Stimulated activated CD4-positive, alpha-beta T cell treated with anti-CD3 and anti-CD28 coated beads, TNF-alpha, amount 100 ng/mL, for 48 hours (primary cell): ENCODE data around the gene DLGAP4.
"Not testable (repeated sequence)": the region's sequence is repeated elsewhere in the genome, so short reads cannot be mapped to it uniquely, and the experiment has no call there.

Experiments used
- DNase-seq, 3 donors: peaks; one replicate each; pipeline ENCODE4 v3.0.0-alpha.2; 2020; ENCODE audit warnings: low read depth in 3 of 3

DLGAP4 gene

DNA sequence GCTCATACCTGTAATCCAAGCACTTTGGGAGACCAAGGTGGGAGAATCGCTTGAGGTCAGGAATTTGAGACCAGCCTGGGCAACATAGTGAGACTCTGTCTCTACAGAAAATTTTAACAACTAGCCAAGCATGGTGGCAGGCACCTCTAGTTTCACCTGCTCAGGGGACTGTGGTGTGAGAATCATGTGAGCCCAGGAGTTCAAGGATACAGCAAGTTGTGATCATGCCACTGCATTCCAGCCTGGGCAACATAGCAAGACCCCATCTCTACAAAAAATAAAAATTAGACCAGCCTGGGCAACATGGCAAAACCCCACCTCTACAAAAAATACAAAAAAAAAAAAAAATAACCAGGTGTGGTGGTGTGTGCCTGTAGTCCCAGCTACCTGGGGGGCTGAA, 73.8 kb downstream of the DLGAP4 start:
- DNase-seq = not testable (repeated sequence)

- peak; percentile 5 to 20 (median 15) for DNase-seq
Measured at GRCh38 chr20:36384022-36384619, 78.0 kb downstream of the DLGAP4 start.

DNA sequence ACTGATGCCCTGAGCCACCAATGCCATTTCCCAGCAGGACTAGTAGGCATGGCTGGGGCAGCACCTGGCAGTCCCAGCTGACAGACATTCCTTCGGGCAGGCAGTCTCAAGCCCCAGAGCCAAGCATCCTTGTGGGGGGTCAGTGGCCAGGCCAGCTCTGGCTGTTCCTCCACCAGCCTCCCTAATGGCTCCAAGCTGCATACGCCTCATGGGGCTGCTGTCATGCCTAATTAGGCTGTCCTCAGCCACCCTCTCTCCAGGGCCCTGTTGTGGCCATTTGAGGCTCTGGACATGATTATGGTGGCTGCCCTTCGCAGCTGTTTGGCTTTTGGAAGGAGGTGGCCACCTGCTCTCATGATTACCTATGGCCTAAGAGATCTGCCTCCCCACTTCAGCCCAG, 79.4 kb downstream of the DLGAP4 start:
- DNase-seq = no peak

DNA sequence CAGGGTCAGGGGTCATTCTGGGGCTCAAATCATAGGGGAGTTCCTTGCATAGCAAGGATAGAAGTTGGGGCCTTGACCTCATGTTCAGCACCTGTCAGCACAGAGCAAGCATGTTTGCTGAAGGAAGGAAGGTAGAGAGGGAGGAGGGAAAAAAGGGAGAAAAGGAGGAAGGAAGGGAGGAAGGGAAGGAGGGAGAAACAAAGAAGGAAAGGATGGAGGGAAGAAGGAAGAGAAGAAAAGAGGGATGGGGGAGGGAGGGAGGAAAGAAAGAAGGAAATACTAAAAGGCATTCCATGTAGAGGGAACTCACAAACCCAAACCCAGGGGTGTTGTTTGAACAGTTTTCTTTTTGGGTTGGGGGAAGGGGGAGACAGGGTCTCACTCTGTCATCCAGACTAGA, 80.1 kb downstream of the DLGAP4 start:
- DNase-seq = no peak

- no peak for DNase-seq
Measured at GRCh38 chr20:36390269-36390668, 84.1 kb downstream of the DLGAP4 start.

DNA sequence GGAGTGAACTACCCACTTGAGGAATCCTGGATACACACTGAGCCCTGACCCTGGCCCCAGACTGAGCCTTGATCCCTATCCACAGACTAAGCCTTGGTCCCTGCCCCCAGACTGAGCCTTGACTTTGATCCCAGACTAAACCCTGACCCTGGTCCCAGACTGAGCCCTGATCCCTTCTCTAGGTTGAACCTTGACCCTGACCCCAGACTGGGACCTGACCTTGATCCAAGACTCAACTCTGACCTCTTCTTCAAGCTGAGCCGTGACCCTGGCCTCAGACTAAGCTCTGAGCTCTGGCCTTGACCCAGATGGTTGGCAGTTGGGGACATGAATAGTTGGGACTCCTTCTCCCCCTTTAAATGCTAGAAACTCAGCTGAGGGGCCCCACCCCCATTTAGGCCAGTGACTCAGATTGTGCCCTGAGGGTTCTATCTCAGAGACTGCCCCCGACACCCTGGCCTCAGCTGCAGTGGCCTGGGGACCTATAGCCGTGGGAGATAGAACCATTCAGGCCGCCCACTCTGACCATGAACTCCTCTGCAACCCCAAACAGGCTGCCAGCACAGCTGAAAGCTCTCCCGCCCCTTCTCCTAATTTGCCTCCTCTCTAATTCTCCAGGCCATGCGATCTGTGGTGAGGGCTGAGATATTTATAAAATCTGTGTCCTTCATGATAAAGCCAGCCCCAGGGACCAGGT, 84.7 kb downstream of the DLGAP4 start:
- DNase-seq = no peak

- DNase-seq = no peak
Measured at GRCh38 chr20:36391456-36391855, 85.3 kb downstream of the DLGAP4 start.

DNA sequence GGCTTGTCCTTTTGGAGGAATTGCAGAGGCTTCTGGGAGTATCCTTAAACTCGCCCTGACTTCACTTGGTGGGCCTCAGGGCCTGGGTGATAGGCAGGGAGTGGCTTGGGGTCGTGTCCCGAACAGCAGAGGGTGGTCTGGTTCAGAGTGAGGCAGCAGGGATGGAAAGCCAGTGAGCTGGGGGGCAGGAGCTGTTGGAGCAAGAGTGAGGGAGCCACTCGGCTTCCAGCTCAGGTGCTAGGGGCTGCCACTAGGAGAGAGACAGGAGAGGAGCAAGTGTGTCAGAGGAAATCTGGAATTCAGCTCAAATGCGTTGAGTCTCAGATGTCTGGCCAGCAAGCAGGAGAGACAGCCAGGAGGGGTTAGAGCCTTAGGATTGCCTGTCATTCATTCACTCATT, 85.8 kb downstream of the DLGAP4 start:
- DNase-seq = no peak

- DNase-seq = no peak
Measured at GRCh38 chr20:36392989-36393388, 86.8 kb downstream of the DLGAP4 start.

DNA sequence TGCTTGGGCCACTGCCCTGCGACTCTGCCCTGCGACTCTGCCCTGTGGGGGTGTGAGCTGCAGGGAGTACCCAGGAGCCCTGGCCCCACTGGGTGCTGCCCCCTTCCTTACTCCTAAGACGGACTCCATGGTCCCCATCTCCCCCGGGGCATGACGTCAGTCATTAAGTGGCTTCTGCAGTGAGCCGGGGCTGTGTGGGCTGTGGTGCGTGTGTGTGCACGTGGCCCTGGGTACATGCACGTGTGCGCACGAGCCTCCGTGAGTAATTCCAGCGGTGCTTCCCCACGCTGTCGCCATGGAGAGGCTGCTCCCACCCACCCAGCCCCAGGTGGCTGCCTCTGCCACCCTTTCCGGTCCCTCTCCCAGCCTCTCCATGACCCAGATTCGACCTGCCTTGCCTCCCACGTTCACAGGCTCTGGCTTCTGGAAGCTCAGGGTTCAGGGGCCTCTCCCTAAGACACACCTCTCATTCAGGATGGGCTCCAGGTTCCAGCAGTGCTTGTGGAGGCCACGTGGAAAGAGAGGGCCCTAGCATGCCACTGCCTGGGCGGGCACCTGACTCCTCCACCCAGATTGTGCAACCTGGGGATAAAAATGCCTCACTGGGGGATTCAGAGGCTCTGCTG, 88.3 kb downstream of the DLGAP4 start:
- DNase-seq = no peak

- no peak for DNase-seq
Measured at GRCh38 chr20:36396340-36396739, 90.2 kb downstream of the DLGAP4 start.

DNA sequence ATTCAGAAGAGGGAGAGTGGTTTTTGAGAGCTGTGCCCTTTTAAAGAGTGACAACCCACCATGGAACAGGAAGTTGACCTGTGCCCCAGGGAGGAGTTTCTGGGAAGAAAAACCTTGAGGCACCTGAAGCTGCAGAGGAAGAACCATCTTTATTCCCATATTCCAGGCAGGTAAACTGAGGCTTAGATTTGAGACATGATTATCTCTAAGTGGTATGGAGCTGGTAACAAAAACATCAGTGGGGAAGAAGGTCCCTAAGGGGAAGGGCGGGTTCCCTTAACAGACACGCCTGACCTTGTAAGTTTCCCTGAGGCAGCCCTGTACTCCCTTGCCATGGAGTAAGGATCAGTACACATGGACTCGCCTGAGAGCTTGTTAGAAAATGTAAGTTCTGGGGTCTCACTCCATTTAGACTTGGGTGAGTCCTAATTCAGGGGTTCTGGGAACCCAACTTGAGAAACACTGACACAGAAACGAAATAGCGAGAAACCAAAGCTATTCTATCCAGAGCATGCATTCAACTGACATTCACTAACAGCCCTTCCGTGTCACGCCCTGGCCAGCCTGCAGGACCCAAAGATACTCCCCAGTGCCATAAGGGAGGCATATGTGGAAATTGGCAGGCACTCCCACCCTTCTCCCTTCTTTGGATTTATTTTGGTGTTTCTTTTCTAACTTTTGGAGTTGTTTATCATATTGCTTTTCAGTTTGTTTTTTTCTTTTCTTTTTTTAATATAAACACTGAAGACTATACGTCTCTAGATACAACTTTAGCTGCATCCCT, 90.9 kb downstream of the DLGAP4 start:
- DNase-seq = no peak

DNA sequence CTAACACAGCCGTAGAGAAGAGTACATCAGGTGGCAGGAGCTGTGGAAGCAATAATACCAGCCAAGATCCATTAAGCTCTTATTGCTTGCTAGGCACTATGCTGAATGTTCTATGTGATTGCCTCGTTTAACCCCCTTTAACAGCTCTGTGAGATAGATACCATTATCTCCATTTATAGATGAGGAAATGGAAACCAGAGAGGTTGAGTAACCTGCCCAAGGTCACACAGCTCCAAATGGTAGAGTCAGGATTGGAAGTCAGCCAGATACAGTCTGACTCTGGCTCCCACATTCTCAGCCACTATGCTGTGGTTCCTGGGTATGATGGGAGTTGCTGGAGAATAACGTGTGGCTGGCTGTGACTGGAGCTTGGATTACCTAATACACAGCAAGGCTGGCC, 92.4 kb downstream of the DLGAP4 start:
- DNase-seq = no peak

DNA sequence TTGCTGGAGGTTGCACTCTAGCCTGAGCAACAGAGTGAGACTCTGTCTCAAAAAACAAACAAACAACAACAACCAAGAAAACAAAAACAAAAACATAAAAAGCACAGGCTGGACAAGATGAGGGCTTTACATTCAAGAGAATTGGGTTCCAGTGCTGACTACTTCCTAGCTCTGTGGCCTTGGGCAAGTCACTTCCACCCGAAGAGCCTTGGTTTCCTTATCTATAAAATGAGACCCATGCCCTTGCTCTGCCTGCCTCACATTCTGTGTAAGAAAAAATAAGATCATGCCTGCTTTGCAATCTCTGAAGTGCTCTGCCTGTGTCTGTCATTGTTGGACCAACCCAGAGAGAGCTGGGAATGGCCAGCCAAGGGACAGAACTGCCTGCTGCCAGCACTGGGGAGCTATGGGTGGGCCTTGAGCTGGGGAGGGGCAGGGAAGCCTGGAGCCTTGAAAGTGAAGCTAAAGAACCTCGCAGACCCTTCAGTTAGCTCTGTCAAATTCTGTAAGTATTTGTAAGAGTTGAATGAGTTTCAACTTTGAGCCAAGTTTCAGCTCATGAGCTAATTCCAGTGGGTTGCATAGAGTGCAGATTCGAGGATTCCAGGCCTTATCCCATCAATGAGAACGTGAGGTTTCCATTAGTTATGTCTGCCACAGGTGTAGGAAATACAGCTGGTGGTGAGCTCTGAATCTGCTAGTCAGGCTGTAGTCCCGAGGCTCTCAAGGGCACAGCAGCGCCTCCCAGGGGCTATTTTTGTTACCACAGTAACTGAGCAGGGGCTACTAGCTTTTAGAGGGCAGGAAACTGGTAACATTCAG, 93.2 kb downstream of the DLGAP4 start:
- DNase-seq = peak; percentile 24 to 32 (median 27)

GRCh38 chr20:36399969-36400545, 93.9 kb downstream of the DLGAP4 start:
- DNase-seq = no peak

GRCh38 chr20:36400909-36401735, 95.0 kb downstream of the DLGAP4 start:
- no peak for DNase-seq

DNA sequence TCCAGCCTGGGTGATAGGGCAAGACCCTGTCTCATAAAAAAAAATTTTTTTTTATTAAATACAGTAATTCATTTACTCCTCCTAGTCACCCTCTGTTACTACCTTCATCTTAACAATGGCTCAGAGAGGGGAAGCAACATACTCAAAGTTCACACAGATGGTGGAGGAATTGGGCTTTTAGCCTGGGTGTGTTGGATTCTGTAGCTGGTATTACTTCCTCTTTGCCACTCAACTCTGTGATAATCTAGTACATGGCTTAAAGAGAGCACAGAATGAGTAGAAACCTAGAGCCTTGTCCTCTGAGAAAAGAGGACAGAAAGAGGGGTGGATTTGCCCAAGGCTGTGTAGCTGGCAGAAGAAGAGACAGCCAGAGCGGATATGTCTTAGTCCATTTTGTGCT, 96.6 kb downstream of the DLGAP4 start:
- no peak for DNase-seq

DNA sequence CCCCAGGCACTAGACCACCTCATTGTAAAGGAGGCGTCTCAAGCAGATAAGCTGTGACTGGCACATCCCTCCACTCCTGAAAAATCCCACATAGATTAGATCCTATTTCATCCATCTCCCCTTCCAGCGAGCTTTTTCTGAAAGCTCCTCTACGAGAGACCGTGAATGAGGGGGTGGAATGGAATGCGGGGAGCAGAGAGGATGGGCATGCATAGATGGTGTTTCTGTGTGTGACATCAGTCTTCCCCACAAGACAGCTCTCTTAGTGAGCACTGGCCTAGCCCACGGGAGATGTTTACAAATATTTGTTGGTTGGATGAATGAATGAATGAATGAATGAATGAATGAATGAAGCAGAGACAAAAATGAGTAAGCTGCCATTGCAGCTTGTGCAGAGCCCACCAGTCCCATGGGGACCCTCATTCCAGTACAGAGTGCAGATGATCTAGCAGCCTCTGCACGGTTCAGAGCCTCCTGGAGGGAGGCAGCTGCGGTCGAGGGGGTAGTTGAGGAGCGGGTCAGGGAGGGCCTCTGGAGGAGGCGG, 98.4 kb downstream of the DLGAP4 start:
- no peak for DNase-seq

GRCh38 chr20:36405255-36405654, 99.1 kb downstream of the DLGAP4 start:
- DNase-seq = no peak

DNA sequence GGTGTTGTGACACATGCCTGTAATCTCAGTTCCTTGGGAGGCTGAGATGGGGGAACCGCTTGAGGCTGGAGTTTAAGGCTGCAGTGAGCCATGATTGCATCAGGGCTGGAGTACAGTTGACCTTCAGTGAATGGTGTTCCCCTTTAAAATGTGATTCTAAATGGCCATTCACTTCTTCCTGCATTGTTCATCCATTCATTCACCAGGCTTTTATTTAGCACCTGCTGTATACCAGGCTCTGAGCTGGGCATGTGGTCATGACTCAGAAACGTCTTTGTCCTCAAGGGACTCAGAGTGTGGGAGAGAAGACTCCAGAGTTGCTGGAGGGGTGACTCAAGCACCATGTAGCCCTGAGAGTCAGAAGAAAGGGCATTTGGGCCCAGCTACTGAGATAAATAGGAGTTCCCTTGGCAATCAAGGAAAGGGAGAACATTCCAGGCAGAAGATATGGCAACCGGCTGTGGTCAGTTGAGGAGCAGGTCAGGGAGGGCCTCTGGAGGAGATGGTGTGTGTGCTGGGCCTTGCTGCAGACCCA, 101.1 kb downstream of the DLGAP4 start:
- no peak for DNase-seq
